ENCODE results near the gene SIRPA. TPM values are rescaled to one million over a fixed set of nuclear protein-coding genes. Genes with fewer than 3 reads are reported as not detected.

SIRPA gene
- polyA plus RNA-seq, 1 donor (not counting 4 experiments of a cell fraction or from before 2014, with no cell fraction given): 23.7 TPM

DNA sequence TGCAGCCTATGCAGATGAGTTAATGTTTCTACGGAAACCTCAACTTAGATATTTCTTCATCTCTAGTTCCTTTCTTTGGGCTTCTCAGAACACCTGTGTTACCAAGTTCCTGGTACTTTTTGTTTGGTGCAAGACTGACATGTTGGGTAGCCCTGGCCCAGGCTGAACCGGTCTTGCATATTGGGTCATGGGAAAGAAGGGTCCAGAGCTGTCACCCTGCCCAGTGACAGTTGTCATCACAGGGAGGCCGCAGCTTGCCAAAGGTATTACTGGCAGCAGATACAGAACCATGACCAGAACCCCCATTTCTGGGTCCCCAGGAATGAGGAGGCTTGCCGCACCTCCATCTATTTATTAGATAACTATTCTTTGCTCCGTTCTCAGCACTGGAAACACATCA is 58.4 kb downstream of the SIRPA start:
- Histone ChIP-seq H3K4me3 (ENCODE audit: control insufficient read depth in 2 of 3, extremely low read depth in 1 of 3, insufficient read depth in 2 of 3, low read depth in 1 of 3, low read length in 3 of 3) (no peak overlapping the region), H3K4me1 (ENCODE audit: control insufficient read depth, extremely low read depth, insufficient read depth, low read length) (no peaks in the 10 kb centered on the region), H3K9me3 (ENCODE audit: control insufficient read depth, low read depth, low read length) (no peaks in the 10 kb centered on the region), H3K4me2 (ENCODE audit: control insufficient read depth, extremely low read depth, insufficient read depth, low read depth, low read length) (no peak overlapping the region), H3K36me3 (ENCODE audit: control insufficient read depth in 2 of 2, extremely low read depth in 1 of 2, insufficient read depth in 2 of 2, low read length in 2 of 2) (no peaks in the 10 kb centered on the region), H3K9ac (ENCODE audit: control insufficient read depth, extremely low read depth, insufficient read depth, low read length) (no peak overlapping the region), H3K27ac (ENCODE audit: control insufficient read depth, insufficient read depth, low read length) (no peak overlapping the region), H4K20me1 (ENCODE audit: control insufficient read depth, extremely low read depth, insufficient read depth, low read length) (no peaks in the 10 kb centered on the region), H2AFZ (ENCODE audit: control insufficient read depth, low read length) (no peak overlapping the region), H3K9me1 (ENCODE audit: control insufficient read depth, extremely low read depth, insufficient read depth, low read length) (no peaks in the 10 kb centered on the region), H3K27me3 (ENCODE audit: control insufficient read depth, extremely low read depth, insufficient read depth, low read length) (no peaks in the 10 kb centered on the region), H3K79me2 (ENCODE audit: control insufficient read depth, insufficient read depth, low read length) (no peaks in the 10 kb centered on the region)
- DNase-seq (ENCODE audit: low read depth, low spot score): no peak
- FAIRE-seq: no peak
- dilution Hi-C loops (cut with MboI; ENCODE audit: extremely low pct_ligation_motif_present, low sequenced_read_pairs): no loop called here
- TF ChIP-seq, protein P1, sequence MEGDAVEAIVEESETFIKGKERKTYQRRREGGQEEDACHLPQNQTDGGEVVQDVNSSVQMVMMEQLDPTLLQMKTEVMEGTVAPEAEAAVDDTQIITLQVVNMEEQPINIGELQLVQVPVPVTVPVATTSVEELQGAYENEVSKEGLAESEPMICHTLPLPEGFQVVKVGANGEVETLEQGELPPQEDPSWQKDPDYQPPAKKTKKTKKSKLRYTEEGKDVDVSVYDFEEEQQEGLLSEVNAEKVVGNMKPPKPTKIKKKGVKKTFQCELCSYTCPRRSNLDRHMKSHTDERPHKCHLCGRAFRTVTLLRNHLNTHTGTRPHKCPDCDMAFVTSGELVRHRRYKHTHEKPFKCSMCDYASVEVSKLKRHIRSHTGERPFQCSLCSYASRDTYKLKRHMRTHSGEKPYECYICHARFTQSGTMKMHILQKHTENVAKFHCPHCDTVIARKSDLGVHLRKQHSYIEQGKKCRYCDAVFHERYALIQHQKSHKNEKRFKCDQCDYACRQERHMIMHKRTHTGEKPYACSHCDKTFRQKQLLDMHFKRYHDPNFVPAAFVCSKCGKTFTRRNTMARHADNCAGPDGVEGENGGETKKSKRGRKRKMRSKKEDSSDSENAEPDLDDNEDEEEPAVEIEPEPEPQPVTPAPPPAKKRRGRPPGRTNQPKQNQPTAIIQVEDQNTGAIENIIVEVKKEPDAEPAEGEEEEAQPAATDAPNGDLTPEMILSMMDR (optimal IDR thresholded peaks at IDR 0.05 in 1 of 3, IDR thresholded peaks at IDR 0.05 in 1 of 3, conservative IDR thresholded peaks at IDR 0.05 in 1 of 3; ENCODE audit: extremely low read depth in 1 of 3, insufficient read depth in 2 of 3, low read length in 3 of 3): no peak
- no peak for TF ChIP-seq EZH2 (IDR thresholded peaks at IDR 0.05; ENCODE audit: low read length)

DNA sequence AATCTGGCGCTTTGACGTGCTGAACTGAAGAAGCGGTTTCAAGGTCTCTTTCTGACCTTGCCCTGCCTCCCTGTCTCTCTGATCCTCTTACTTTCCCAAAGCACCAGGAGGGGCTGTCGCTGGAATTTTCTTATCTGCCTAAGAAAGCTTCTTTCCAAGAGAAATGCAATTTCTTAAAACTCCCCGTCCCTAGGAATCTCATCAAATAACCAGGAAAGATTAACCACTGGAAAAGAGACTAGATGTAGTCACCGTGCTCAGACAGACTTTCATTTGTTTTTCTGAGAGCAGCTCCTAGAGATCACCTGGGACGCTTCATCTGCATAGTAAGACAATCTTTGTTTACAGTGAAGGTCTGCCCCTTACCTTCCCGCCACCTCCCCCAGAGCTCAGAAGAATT is 60.0 kb downstream of the SIRPA start:
- Histone ChIP-seq H3K27me3 (ENCODE audit: control insufficient read depth, extremely low read depth, insufficient read depth, low read length) (no peaks in the 10 kb centered on the region), H3K9me1 (ENCODE audit: control insufficient read depth, extremely low read depth, insufficient read depth, low read length) (no peaks in the 10 kb centered on the region), H3K4me1 (ENCODE audit: control insufficient read depth, extremely low read depth, insufficient read depth, low read length) (no peaks in the 10 kb centered on the region), H3K36me3 (ENCODE audit: control insufficient read depth in 2 of 2, extremely low read depth in 1 of 2, insufficient read depth in 2 of 2, low read length in 2 of 2) (no peaks in the 10 kb centered on the region), H3K9me3 (ENCODE audit: control insufficient read depth, low read depth, low read length) (no peaks in the 10 kb centered on the region), H2AFZ (ENCODE audit: control insufficient read depth, low read length) (no peak overlapping the region), H3K79me2 (ENCODE audit: control insufficient read depth, insufficient read depth, low read length) (no peaks in the 10 kb centered on the region), H3K4me3 (ENCODE audit: control insufficient read depth in 2 of 3, extremely low read depth in 1 of 3, insufficient read depth in 2 of 3, low read depth in 1 of 3, low read length in 3 of 3) (no peak overlapping the region), H4K20me1 (ENCODE audit: control insufficient read depth, extremely low read depth, insufficient read depth, low read length) (no peaks in the 10 kb centered on the region), H3K9ac (ENCODE audit: control insufficient read depth, extremely low read depth, insufficient read depth, low read length) (no peak overlapping the region), H3K4me2 (ENCODE audit: control insufficient read depth, extremely low read depth, insufficient read depth, low read depth, low read length) (no peak overlapping the region), H3K27ac (ENCODE audit: control insufficient read depth, insufficient read depth, low read length) (no peak overlapping the region)
- DNase-seq (ENCODE audit: low read depth, low spot score): no peak
- no peak for TF ChIP-seq EZH2 (IDR thresholded peaks at IDR 0.05; ENCODE audit: low read length)
- TF ChIP-seq, protein P1 (optimal IDR thresholded peaks at IDR 0.05 in 1 of 3, IDR thresholded peaks at IDR 0.05 in 1 of 3, conservative IDR thresholded peaks at IDR 0.05 in 1 of 3; ENCODE audit: extremely low read depth in 1 of 3, insufficient read depth in 2 of 3, low read length in 3 of 3): no peak
- no peak for FAIRE-seq
- dilution Hi-C loops (cut with MboI; ENCODE audit: extremely low pct_ligation_motif_present, low sequenced_read_pairs): no loop called here
